Uterus (tissue), 2 donors: ENCODE results near the gene ZNF138.

Experiments
- POLR2A ChIP-seq, 2 donors: fragments of 450-650 bp; IDR thresholded peaks; one replicate each; pipeline ENCODE4 v1.6.1; 2016; ENCODE audit warnings: antibody characterized with exemption in 2 of 2, mild to moderate bottlenecking in 1 of 2, moderate library complexity in 1 of 2
- TF ChIP-seq, protein P1 (sequence below), 4 experiments: fragments of 200-600 bp in 2 of 4; fragments of 450-650 bp in 2 of 4; sonication (generic) in 2 of 4; IDR thresholded peaks; one replicate each; pipeline ENCODE4 v1.5.1; 2016 to 2019; ENCODE audit warnings: antibody characterized with exemption in 4 of 4, mild to moderate bottlenecking in 2 of 4, moderate library complexity in 1 of 4

DNA sequence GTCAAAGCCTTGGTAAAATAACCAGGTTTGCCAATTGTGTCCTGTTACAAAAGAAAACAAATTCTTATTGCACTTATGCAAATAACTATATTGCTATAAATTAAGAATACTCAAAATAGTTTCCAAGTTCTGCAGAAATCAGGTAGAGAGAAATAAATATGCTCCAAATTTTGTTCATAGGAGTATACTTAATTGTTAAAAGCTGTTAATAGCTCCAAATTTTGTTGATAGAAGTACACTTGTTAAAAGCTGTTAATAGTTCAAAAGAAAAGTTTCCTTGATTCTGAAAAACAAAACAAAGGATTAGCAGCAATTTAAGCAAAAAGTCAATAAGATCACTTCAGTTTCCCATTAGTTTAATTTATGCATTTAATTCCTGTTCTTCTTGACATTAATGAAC, 46.4 kb upstream of the ZNF138 start:
- TF ChIP-seq, protein P1, sequence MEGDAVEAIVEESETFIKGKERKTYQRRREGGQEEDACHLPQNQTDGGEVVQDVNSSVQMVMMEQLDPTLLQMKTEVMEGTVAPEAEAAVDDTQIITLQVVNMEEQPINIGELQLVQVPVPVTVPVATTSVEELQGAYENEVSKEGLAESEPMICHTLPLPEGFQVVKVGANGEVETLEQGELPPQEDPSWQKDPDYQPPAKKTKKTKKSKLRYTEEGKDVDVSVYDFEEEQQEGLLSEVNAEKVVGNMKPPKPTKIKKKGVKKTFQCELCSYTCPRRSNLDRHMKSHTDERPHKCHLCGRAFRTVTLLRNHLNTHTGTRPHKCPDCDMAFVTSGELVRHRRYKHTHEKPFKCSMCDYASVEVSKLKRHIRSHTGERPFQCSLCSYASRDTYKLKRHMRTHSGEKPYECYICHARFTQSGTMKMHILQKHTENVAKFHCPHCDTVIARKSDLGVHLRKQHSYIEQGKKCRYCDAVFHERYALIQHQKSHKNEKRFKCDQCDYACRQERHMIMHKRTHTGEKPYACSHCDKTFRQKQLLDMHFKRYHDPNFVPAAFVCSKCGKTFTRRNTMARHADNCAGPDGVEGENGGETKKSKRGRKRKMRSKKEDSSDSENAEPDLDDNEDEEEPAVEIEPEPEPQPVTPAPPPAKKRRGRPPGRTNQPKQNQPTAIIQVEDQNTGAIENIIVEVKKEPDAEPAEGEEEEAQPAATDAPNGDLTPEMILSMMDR (IDR thresholded peaks at IDR 0.05) = no peak
- TF ChIP-seq POLR2A (IDR thresholded peaks at IDR 0.05) = no peak
